DND-41 (cell line): ENCODE measurements around the gene OR51B5.
A peak's percentile ranks its signal among the peaks of the same experiment; 100 is the strongest.

Experiments used
- CTCF ChIP-seq: IDR thresholded peaks from 2 replicates; pipeline ENCODE4 v1.5.1; 2012; ENCODE audit warnings: borderline replicate concordance, low read length, moderate library complexity, mild to moderate bottlenecking; ENCODE audit not compliant: poor library complexity, severe bottlenecking; ENCODE audit errors: extremely low read depth
- EZH2 ChIP-seq: IDR thresholded peaks from 3 replicates; pipeline ENCODE4 v1.6.1; 2012; ENCODE audit warnings: borderline replicate concordance, low read depth, mild to moderate bottlenecking, moderate library complexity, low read length, inconsistent platforms; ENCODE audit not compliant: severe bottlenecking

- TF ChIP-seq CTCF (peak; percentile 28), EZH2 (no peak)
Measured at GRCh38 chr11:5369789-5370188, 26.5 kb upstream of the OR51B5 start.
